Embryonic facial prominence (tissue), 1 donor: Measurements from ENCODE around the gene RGS19.
"Not testable (repeated sequence)": the region's sequence is repeated elsewhere in the genome, so short reads cannot be mapped to it uniquely, and the experiment has no call there.

Experiments used
- DNase-seq: peaks from one replicate; pipeline ENCODE4 v3.0.0-alpha.2; 2016; ENCODE audit errors: extremely low spot score

The RGS19 gene

DNA sequence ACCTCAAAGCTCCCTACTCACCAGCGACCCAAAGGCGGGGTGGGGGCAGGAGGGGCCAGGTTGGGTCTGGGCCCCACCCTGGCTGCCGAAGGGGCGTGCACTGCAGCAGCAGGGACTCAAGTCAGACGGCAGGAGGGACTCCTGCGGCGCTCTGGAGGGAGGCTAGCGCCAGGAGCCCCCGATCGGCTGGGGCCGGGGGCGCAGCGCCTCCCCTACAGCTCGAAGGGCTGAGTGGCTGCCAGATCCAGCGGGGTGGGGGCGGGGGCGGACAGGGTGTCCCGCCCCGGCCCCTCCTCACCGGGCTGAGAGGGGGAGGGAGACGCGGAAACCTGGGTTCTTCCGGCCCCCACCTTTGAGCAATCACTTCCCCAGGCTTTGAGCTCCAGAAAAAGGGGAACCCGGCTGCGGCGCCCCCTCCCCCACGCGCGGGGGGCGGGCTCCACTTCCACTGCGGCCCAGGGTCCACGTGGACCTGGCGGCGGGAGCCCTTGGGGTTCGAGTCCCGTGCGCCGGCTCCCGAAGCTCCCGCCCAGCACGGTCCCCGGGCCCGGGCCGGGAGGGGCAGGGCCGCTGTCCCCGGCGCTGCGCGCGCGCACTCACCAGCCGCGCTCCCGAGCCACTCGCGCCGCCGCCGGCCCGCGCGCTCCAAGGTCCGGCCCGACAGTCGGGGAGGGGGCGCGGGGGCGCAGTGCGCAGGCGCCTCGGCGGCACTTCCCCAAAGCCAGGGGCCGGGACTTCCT, at the start of gene RGS19:
TSS of gene RGS19 (minus strand) at position 246 of the 740 bp plus-strand sequence. CDS start 2,632 bp downstream, outside the sequence.
- DNase-seq = no peak

DNA sequence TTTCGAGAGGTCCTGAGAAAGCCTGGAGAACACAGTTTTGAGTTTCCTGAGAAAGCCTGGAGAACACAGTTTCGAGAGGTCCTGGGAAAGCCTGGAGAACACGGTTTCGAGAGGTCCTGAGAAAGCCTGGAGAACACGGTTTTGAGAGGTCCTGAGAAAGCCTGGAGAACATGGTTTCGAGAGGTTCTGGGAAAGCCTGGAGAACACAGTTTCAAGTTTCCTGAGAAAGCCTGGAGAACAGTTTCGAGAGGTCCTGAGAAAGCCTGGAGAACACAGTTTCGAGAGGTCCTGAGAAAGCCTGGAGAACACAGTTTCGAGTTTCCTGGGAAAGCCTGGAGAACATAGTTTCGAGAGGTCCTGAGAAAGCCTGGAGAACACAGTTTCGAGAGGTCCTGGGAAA, 44.2 kb upstream of the RGS19 start:
- not testable (repeated sequence) for DNase-seq

GRCh38 chr20:64122927-64123326, 43.6 kb upstream of the RGS19 start:
- DNase-seq = not testable (repeated sequence)

DNA sequence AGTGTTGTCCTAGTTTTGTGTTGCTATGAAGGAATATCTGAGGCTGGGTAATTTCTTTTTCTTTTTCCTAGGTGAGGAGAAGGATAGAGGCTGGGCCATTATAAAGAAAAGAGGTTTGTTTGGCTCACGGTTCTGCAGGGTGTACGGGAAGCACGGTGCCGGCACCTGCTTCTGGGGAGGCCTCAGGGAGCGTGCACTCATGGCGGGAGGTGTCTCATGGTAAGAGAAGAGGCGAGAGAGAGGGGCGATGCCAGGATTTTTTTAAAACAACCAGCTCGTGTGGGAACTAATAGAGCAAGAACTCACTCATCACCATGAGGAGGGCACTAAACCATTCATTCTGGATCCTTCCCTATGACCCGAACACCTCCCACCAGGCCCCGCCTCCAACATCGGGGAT, 42.3 kb upstream of the RGS19 start:
- no peak for DNase-seq

GRCh38 chr20:64119681-64120341, 40.5 kb upstream of the RGS19 start:
- DNase-seq = no peak

- no peak for DNase-seq
Measured at GRCh38 chr20:64119301-64119680, 40.0 kb upstream of the RGS19 start.

GRCh38 chr20:64117432-64117777, 38.1 kb upstream of the RGS19 start:
- DNase-seq = not testable (repeated sequence)

DNA sequence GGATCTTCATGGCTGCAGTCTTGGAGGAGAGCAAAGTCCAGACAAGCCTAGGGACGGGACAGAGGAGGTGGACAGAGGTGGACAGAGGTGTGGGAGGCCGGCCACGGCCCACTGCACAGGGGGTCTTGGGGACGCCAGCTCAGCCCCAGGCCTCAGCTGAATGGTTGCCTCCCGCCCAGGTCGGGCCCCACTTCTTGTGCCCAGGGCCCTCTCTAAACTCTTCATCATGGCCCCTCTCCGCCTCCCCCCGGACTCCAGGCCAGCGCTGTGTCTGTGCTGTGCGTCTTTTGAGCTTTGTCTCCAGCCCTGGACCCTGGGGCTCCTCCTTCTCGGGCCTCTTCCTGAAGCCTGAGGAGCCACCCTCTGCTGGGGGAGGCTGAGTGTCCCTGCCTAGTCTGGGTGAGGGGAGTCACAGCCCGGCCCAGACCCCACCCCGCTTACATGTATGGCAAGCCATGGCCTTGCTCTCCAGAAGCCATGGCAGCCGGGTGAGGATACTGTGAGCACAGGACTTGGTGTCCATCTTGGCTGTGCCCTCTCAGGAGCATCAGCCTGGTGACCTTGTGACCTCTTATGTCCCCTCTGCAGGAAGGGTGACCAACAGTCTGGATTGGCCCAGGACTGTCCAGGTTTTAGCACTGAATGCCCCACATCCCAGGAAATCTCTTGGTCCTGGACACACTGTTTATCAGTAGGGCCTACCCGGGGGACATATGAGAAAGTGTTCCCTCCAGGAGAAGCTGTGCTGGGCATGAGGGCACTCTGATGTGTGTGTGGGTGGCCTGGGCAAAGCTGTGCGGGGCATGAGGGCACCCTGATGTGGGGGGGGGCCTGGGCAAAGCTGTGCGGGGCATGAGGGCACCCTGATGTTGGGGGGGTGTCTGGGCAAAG, 37.5 kb upstream of the RGS19 start:
- DNase-seq = no peak

- DNase-seq = no peak
Measured at GRCh38 chr20:64116016-64116415, 36.7 kb upstream of the RGS19 start.

DNA sequence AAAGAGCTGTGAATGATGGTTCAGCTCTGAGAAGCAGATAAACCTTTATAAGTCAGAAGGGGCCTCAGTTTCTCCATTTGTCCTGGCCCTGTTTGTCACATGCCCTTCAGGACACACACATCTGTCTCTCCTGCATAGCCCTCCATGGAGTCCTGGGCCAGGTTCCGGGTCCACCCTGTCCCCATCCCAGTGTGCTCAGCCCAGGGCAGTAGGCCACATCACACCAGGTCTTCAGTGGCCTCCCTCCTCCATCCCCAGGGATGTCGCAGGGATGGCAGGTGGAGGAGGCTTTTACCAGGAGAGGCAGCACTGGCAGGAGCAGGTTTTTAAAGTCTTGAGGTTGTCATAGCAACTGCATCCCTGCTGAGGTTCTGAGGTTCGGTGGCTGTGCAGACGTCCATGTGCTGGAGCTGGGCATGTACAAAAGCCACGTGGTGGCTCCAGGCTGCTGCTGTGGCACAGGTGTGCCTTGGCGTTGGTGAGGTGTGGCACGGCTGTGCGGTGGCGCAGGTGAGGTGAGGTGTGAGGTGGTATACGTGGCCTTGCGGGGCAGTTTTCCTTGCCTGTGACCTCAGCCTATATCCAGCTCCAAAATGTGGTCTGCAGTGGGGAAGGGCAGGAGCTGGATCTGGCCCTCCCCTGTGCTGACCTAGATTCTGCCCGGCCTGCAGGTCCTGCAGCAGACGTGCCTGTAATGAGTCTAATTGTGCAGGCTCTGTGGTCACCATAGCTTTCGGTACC, 36.0 kb upstream of the RGS19 start:
- DNase-seq = no peak

GRCh38 chr20:64114356-64114971, 35.1 kb upstream of the RGS19 start:
- no peak for DNase-seq

DNA sequence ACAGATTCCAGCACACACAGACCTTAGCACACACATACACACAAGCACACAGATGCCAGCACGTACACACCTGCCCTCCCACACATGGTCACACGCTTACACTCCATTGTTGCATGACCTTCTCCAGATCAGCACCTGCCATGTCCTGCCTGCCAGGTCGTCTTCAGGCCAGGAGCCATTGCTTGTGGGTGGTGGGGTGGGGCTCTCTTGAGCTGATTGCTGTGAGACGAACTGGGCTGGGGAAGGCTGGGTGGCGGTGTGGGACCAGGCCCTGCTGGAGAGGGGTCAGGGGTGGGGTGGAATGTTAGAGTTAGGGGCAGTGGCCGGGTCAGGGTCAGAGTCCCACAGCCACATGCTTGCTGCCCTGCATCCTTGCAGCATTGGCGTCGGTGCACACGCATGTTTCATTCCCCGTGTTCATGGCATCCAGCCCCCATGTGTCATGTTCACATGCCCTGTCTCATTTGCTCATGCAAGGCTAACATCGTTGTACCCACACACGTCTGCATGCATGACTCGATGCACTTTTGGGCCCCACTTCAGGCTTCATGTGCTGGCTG, 34.6 kb upstream of the RGS19 start:
- DNase-seq = no peak

DNA sequence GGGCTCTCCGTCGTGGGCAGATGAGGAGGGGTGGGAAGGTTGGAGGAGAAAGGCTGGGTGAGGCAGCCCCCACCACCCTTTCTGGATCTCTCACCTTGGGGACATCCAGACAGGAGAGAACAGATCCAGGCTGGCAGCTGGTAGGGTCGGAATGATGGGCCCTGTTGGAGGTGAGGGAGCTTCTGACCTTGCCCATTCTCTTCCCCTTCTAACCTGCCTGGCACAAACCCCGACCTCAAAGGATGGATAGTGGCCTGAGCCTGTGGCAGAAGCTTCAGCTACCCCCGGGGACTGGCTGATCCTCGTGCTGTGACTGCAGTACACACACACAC, 34.1 kb upstream of the RGS19 start:
- DNase-seq = no peak

DNA sequence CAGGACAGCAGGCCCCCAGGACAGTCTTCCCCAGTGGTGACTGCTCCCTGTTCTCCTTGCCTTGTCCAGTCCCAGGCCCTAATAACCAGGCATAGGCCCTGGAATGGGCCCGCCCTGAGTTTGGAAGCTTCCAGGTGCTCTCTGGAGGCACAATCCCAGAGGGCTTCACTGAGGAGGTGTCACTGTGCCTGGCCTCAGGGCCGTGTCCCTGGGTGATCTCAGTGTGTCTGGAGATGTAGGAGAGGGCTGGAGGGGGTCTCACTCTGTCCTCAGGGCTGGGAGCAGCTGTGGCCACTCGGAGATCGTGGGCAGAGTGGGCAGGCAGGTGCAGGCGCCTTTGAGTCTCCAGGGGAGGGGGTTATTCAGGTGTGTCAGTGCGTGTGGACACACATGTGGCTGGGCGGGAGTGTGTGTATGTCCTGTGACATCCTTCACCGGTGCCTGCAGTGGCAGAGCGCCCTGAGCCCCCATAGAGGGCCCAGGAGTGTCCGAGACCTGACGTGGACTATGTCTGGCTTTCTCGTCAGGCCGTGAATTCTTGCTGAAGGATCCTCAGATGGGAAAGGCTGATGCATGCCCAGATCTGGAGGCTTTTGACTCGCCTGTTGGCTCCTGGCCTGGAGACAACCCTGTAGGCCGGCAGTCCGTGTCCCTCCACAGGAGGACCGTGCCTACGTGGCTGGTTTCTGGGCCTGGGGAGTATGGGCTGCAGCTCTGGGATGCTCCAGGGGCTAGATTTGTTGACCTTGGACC, 33.5 kb upstream of the RGS19 start:
- no peak for DNase-seq

DNA sequence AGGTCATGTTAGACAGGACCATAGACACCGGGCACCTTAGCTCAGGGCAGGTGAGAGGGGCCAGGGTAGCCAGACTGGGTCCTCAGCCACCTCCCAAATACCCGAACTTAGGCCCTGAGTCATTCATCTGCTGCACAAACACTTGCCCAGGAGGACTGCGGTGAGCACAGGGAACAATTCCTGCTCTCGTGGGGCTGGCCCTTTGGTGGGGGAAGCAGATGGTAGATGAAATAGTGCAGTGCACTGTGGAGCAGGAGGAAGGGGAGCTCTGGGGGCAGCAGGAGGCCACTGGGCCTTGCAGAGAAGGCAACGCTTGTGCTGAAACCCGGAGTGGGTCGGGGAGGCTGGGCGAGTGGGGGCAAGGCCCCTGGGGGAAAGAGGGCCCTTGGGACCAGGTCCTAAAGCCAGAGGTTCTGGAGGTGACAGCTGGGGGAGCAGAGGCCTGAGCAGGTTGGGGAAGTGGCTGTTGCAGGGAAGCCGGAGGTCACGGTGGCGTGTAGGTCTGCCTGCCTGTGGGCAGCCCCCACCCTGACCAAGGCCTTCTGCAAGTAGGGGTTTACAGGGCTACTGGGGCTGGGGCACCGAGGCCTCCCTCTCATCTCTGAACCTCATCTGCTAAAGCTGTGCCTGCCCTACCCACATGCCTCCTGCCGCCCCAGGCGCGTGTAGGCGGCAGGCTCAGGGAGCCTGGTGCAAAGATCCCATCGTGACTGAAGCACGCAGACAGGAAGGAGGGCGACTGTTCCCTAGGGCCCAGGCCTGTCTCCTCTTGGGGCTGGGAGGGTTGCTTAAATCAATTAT, 32.7 kb upstream of the RGS19 start:
- no peak for DNase-seq

DNA sequence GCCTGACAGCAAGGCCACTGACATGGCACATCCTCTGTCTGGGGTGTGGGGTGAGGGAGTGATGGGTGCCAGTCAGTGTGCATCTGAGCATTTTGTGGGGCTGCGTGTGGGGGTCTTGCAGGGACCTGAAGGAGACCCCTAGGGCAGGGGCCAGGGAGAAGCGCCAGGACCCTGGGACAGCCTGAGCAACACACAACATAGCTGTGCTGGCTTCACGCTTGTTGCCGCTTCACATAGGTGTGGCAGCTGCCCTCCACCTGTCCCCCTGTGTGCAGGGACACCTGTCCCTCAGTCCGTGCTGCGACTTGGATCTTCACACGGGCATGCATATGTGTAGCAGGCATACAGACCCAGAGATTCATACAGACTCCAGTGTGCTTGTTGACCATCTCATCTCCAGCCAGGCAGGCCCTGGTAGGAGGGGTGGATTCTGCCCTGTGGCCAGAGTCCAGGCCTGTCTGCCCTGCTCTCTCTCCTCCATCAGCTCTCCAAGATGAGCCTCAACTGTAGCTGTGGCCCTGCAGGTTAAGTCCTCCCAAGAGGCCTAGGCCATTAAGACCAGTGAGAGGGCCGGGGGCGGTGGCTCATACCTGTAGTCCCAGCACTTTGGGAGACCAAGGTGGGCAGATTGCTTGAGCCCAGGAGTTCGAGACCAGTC, 31.2 kb upstream of the RGS19 start:
- no peak for DNase-seq

DNA sequence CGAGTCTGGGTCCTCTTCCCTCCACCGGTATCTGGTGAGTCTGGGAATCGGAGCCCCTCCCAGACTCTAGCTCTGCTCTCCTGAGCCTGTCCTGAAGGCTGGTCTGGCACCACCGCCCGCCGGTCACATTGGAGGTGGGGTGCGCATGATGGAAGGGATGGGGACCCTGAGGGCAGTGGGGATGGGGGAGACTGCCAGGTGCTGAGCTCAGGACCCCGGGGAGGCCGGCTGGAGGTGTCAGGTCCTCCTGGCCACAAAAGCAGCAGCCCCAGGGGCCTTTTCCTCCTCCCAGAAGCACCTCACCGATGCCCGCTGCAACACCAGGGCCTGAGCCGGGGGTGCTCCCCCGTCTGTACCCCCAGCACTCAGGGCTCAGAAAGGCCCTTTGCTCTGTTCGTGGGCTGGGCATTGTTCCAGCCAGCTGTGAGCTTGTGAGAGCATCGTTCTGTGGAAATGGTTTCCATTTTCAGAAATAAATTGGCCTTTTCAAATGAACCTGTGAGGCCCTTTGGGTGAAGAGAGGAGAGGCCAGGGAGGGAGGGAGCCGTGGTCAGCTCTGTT, 30.6 kb upstream of the RGS19 start:
- no peak for DNase-seq

DNA sequence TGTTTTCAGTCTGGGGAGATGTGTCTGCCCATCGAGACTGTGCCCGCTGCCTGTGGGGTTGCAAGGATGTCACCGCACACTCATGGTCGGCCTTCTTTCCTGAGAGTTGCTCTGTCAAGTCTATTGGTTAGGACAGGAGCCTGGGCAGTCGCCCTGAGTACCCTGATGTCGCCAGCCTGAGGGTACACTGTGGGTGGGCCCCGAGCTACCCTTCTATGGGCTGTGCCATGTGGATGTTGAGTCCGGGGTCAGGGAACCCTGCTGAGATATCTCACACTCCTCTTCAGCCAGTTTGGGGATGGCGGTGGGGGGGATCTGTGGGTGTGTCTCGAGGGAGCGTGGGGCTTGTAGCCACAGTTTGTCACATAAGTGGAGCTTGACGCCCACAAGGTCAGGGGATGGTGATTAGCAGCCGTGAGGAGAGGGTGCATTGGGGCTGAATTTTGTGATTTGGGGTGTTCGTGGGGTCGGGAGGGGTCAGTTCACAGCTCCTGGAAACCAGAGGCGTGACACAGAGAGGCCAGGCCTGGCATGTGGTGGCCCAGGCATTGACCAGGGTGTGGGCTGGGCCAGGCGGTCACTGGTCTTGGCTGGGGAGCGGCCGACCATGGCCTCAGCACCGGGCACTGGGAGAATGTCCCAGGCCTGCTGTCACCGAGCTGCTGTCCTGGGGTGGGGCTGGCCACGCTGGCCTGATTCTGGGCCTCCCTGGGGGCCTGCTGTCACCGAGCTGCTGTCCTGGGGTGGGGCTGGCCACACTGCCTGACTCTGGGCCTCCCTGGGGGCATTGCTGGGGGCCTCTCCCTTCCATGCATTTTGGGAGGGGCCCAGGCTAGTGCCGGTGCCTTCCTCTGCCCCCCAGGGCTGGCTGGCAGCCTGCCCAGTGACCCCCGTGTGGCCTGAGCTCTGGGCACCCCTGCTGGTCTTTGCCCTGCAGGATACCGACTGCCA, 29.7 kb upstream of the RGS19 start:
- no peak for DNase-seq
